Esophagus muscularis mucosa (tissue), 4 donors: ENCODE measurements around the gene APP. TPM values are rescaled to one million over a fixed set of nuclear protein-coding genes. Genes with fewer than 3 reads are reported as not detected.

Experiments
- DNase-seq: peaks from one replicate; pipeline ENCODE4 v3.0.0-alpha.2; 2017; ENCODE audit errors: extremely low spot score
- H3K27ac ChIP-seq, 4 donors: fragments of 200-600 bp; sonication (generic); replicated peaks in 1 of 4; 1 replicate in 3 of 4; 2 replicates in 1 of 4; pipeline ENCODE4 v1.5.1; 2016 to 2019; ENCODE audit warnings: mild to moderate bottlenecking in 1 of 4
- H3K27me3 ChIP-seq, 4 donors: fragments of 200-600 bp; sonication (generic); one replicate each; pipeline versions ENCODE4 v1.5.1 to v1.6.0; 2016 to 2019
- H3K36me3 ChIP-seq, 4 donors: fragments of 200-600 bp; sonication (generic); one replicate each; pipeline ENCODE4 v1.5.1; 2016 to 2019
- H3K4me1 ChIP-seq, 4 donors: fragments of 200-600 bp; sonication (generic); one replicate each; pipeline ENCODE4 v1.5.1; 2016 to 2019
- H3K4me3 ChIP-seq, 4 donors: fragments of 200-600 bp; sonication (generic); 1 replicate in 2 of 4; 2 replicates in 2 of 4; pipeline ENCODE4 v1.5.1; 2016 to 2019; ENCODE audit warnings: mild to moderate bottlenecking in 4 of 4, moderate library complexity in 1 of 4
- H3K9me3 ChIP-seq, 4 donors: fragments of 200-600 bp; sonication (generic); 1 replicate in 3 of 4; 2 replicates in 1 of 4; pipeline ENCODE4 v1.5.1; 2016 to 2019
- CTCF ChIP-seq, 3 experiments: fragments of 200-600 bp in 2 of 3; fragments of 450-650 bp in 1 of 3; sonication (generic) in 2 of 3; IDR thresholded peaks; one replicate each; pipeline ENCODE4 v1.5.1; 2017 to 2019; ENCODE audit warnings: antibody characterized with exemption in 3 of 3, mild to moderate bottlenecking in 2 of 3, moderate library complexity in 1 of 3
- EP300 ChIP-seq: sonication (generic); formaldehyde crosslinking; IDR thresholded peaks from one replicate; pipeline ENCODE4 v1.6.1; 2017; ENCODE audit warnings: antibody characterized with exemption
- POLR2A ChIP-seq: fragments of 450-650 bp; IDR thresholded peaks from one replicate; pipeline ENCODE4 v1.6.1; 2017; ENCODE audit warnings: antibody characterized with exemption, moderate library complexity, mild to moderate bottlenecking, low read depth
- POLR2AphosphoS5 ChIP-seq, 2 donors: sonication (generic); formaldehyde crosslinking; IDR thresholded peaks; one replicate each; pipeline ENCODE4 v1.6.1; 2017; ENCODE audit warnings: antibody characterized with exemption in 2 of 2
- WGBS: methylation state at CpG from one replicate; pipeline ENCODE4 v1.1.5; 2018; 5-methylcytosine and 5-hydroxymethylcytosine counted together
- intact Hi-C: fragments of 100-400 bp; cut with DNase I; formaldehyde crosslinking; loops from one replicate; pipeline ENCODE4 v1.15.1; 2023
- total RNA-seq, 4 donors: library from RNA; depleted of rRNA; stranded (reverse); fragments of >200 nt; gene quantifications; one replicate each; pipeline versions ENCODE4 v1.1.0 to v1.2.1, GENCODE V29; 2016

The APP gene
- total RNA-seq, 4 donors from 2014 or later, result 459 to 790 (median 624) TPM

DNA sequence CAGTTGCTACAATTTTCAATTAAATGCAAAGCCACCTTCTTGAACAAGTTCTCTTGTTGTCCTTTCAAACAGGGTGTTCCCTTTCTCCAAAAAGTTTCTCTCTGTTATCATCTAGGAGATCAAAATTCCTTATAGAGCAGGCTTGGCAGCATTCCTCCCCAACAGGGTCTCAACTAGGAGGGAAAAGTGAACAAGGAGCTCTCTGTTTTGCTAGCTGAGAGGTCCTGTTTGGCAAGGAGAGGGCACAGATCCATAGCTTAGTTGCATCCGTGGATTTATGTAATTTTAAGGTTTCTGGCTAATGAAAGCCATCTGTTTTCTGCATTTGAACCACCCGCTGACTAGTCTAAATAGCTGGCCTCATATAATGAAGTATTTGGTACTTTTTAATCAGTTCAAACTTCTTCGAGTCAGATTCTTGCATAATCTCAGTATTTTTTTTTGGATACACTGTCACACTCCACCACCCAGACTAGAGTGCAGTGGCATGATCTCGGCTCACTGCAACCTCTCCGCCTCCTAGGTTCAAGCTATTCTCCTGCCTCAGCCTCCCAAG lies 54.0 kb downstream of the APP start:
- Histone ChIP-seq H3K36me3 (peaks cover 0 to 1% (median 0%) of the 10 kb centered on the region in 4 donors), H3K27ac (peak overlapping the region; percentile 41 to 71 (median 57)), H3K4me3 (no peak overlapping the region), H3K4me1 (peaks cover 34 to 70% (median 61%) of the 10 kb centered on the region in 4 donors), H3K27me3 (no peaks in the 10 kb centered on the region), H3K9me3 (no peaks in the 10 kb centered on the region)
- TF ChIP-seq CTCF (IDR thresholded peaks at IDR 0.05) (no peak), POLR2A (no peak), EP300 (no peak), POLR2AphosphoS5 (IDR thresholded peaks at IDR 0.05) (no peak)
- intact Hi-C loops, result loop anchor here (10.0 kb wide), 1 partner anchor 48 kb away; no protein-coding TSS in a partner anchor
- no peak for DNase-seq
- 52% methylated on average over 5 of the region's 5 CpGs for WGBS

DNA sequence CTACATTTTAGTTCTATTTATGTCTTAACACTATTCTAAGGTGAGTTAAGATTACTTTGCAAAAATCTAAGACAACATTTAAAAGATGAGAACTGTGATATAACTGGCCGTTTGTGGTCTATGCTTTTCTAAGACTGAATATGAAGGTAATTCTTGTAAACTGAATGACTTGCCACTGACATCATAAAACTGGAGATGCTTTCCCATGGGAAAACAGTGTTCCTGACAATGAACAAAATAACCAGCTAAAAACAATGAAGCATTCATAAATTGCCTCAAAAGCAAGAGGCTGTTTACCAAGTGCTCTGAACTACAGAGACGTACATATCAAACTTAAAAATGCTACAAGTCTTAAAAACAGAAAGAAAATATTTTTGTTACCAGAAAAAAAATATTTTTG lies 54.7 kb downstream of the APP start:
- Histone ChIP-seq H3K36me3 (peaks cover 0 to 5% (median 0%) of the 10 kb centered on the region in 4 donors), H3K4me3 (no peak overlapping the region), H3K9me3 (no peaks in the 10 kb centered on the region), H3K4me1 (peaks cover 34 to 77% (median 64%) of the 10 kb centered on the region in 4 donors), H3K27ac (peak overlapping the region; percentile 48 to 71 (median 57)), H3K27me3 (no peaks in the 10 kb centered on the region)
- WGBS, result 34% methylated on average over 2 of the region's 2 CpGs
- intact Hi-C loops, result loop anchor here (10.0 kb wide), 1 partner anchor 49 kb away; no protein-coding TSS in a partner anchor
- no peak for TF ChIP-seq POLR2AphosphoS5 (IDR thresholded peaks at IDR 0.05)
- no peak for TF ChIP-seq EP300
- no peak for TF ChIP-seq POLR2A
- no peak for TF ChIP-seq CTCF (IDR thresholded peaks at IDR 0.05)
- no peak for DNase-seq

DNA sequence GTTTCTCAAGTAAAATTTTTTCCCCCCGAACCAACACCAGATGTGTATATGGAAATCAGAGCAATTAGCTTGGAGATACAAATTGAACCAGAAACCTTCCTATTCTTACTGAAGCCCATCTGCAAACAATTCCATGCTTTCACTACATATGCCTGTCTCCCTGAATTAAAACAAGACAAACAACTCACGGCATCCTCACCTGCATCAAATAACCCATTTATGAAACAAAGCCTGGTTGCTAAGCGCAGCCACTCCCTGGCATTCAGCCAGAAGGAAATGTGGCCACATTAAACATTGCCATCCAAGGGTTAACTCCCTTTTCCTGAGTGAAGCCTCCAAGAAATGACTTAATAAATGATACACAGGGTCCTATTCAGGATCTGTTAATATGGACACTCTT lies 55.3 kb downstream of the APP start:
- Histone ChIP-seq H3K27ac (peak overlapping the region in 3 of 4 donors; percentile 48 to 71 (median 59)), H3K4me1 (peaks cover 34 to 83% (median 68%) of the 10 kb centered on the region in 4 donors), H3K4me3 (no peak overlapping the region), H3K9me3 (no peaks in the 10 kb centered on the region), H3K36me3 (peaks cover 0 to 5% (median 0%) of the 10 kb centered on the region in 4 donors), H3K27me3 (no peaks in the 10 kb centered on the region)
- no peak for DNase-seq
- whole genome bisulfite sequencing, result 71% methylated on average over 3 of the region's 3 CpGs
- TF ChIP-seq CTCF (IDR thresholded peaks at IDR 0.05) (no peak), POLR2AphosphoS5 (IDR thresholded peaks at IDR 0.05) (no peak)
- intact Hi-C loops, result loop anchor here (10.0 kb wide), 1 partner anchor 49 kb away; no protein-coding TSS in a partner anchor

- Histone ChIP-seq H3K9me3 (no peaks in the 10 kb centered on the region), H3K27me3 (no peaks in the 10 kb centered on the region), H3K4me3 (no peak overlapping the region), H3K27ac (peak overlapping the region in 1 of 4 donors; percentile 1), H3K36me3 (peaks cover 0 to 12% (median 0%) of the 10 kb centered on the region in 4 donors), H3K4me1 (peaks cover 27 to 71% (median 62%) of the 10 kb centered on the region in 4 donors)
- TF ChIP-seq POLR2AphosphoS5 (IDR thresholded peaks at IDR 0.05), result no peak
- TF ChIP-seq CTCF (IDR thresholded peaks at IDR 0.05), result no peak
- no peak for TF ChIP-seq POLR2A
- TF ChIP-seq EP300, result no peak
- intact Hi-C loops, result loop anchor here (10.0 kb wide), 1 partner anchor 52 kb away; no protein-coding TSS in a partner anchor
- no peak for DNase-seq
- 48% methylated on average over 3 of the region's 3 CpGs for WGBS
These were observed 57.6 kb downstream of the APP start for GRCh38 chr21:26112975-26113374.
